Smooth muscle cell (in vitro differentiated cells): ENCODE measurements around the gene MS4A18. TPM values are rescaled to one million over a fixed set of nuclear protein-coding genes. Genes with fewer than 3 reads are reported as not detected.

Source experiments
- DNase-seq: peaks from one replicate; lab custom pipeline; 2025; ENCODE audit not compliant: unreplicated experiment; lab: John Stamatoyannopoulos, UW
- H2AFZ ChIP-seq: fragments of 200-600 bp; sonication (generic); 2 replicates; pipeline ENCODE4 v1.6.0; 2016; ENCODE audit warnings: antibody characterized with exemption, low read depth, mild to moderate bottlenecking
- H3F3A ChIP-seq: fragments of 200-600 bp; sonication (generic); 2 replicates; pipeline ENCODE4 v1.6.0; 2017; ENCODE audit warnings: antibody characterized with exemption, low read depth
- H3K27ac ChIP-seq: fragments of 200-600 bp; sonication (generic); 2 replicates; pipeline ENCODE4 v1.5.1; 2016; ENCODE audit warnings: low read depth, mild to moderate bottlenecking
- H3K27me3 ChIP-seq: fragments of 200-600 bp; sonication (generic); 2 replicates; pipeline ENCODE4 v1.6.1; 2016; ENCODE audit warnings: low read depth, mild to moderate bottlenecking
- H3K36me3 ChIP-seq: fragments of 200-600 bp; sonication (generic); 2 replicates; pipeline ENCODE4 v1.5.1; 2016; ENCODE audit warnings: low read depth
- H3K4me1 ChIP-seq: fragments of 200-600 bp; sonication (generic); 2 replicates; pipeline ENCODE4 v1.5.1; 2016; ENCODE audit warnings: low read depth
- H3K4me2 ChIP-seq: fragments of 200-600 bp; sonication (generic); 2 replicates; pipeline ENCODE4 v1.6.0; 2016; ENCODE audit warnings: mild to moderate bottlenecking
- H3K4me3 ChIP-seq: fragments of 200-600 bp; sonication (generic); 2 replicates; pipeline ENCODE4 v1.5.1; 2016; ENCODE audit warnings: mild to moderate bottlenecking
- H3K79me2 ChIP-seq: fragments of 200-600 bp; sonication (generic); 2 replicates; pipeline ENCODE4 v1.6.0; 2016; ENCODE audit warnings: low read depth, mild to moderate bottlenecking
- H3K9ac ChIP-seq: fragments of 200-600 bp; sonication (generic); 2 replicates; pipeline ENCODE4 v1.6.0; 2016; ENCODE audit warnings: low read depth
- H3K9me3 ChIP-seq: fragments of 200-600 bp; sonication (generic); replicated peaks from 2 replicates; pipeline ENCODE4 v1.5.1; 2016; ENCODE audit warnings: low read depth
- H4K20me1 ChIP-seq: fragments of 200-600 bp; sonication (generic); 2 replicates; pipeline ENCODE4 v1.6.0; 2016; ENCODE audit warnings: low read depth
- CTCF ChIP-seq: fragments of 200-600 bp; sonication (generic); IDR thresholded peaks from 2 replicates; pipeline ENCODE4 v1.5.1; 2017; ENCODE audit warnings: borderline replicate concordance, mild to moderate bottlenecking, antibody characterized with exemption; ENCODE audit not compliant: insufficient read depth, poor library complexity, severe bottlenecking
- WGBS: methylation state at CpG from one replicate; pipeline ENCODE4 v1.1.7; 2016; ENCODE audit warnings: low lambda C conversion rate; 5-methylcytosine and 5-hydroxymethylcytosine counted together
- polyA plus RNA-seq: library from polyadenylated mRNA; unstranded; fragments of >200 nt; fragmentation: Nextera tagmentation; extraction: Ambion mirVana; gene quantifications from 2 replicates; pipeline ENCODE4 v1.2.1, GENCODE V29; 2016
- total RNA-seq: library from RNA; depleted of rRNA; stranded (reverse); fragments of >200 nt; gene quantifications from 2 replicates; pipeline ENCODE4 v1.2.3, GENCODE V29; 2014

Gene MS4A18
- total and polyA plus RNA-seq, 2 experiments from 2014 or later: not detected

- TF ChIP-seq CTCF: no peak
- no peak for DNase-seq
- Histone ChIP-seq H3K36me3 (no peaks in the 10 kb centered on the region), H4K20me1 (no peaks in the 10 kb centered on the region), H3K9ac (no peak overlapping the region), H3K27ac (no peak overlapping the region), H2AFZ (no peak overlapping the region), H3K4me1 (no peaks in the 10 kb centered on the region), H3K79me2 (no peaks in the 10 kb centered on the region), H3K4me2 (no peak overlapping the region), H3K27me3 (peaks cover 3% of the 10 kb centered on the region), H3K9me3 (no peaks in the 10 kb centered on the region), H3F3A (no peaks in the 10 kb centered on the region), H3K4me3 (no peak overlapping the region)
- WGBS: 77% methylated on average over 4 of the region's 4 CpGs
Measured at GRCh38 chr11:60753309-60753708, 28.8 kb downstream of the MS4A18 start.

GRCh38 chr11:60754887-60755286 is 30.4 kb downstream of the MS4A18 start:
- Histone ChIP-seq H3K4me1 (no peaks in the 10 kb centered on the region), H3K4me2 (no peak overlapping the region), H3F3A (no peaks in the 10 kb centered on the region), H3K9me3 (no peaks in the 10 kb centered on the region), H2AFZ (no peak overlapping the region), H3K79me2 (no peaks in the 10 kb centered on the region), H3K27ac (no peak overlapping the region), H4K20me1 (no peaks in the 10 kb centered on the region), H3K27me3 (peaks cover 3% of the 10 kb centered on the region), H3K4me3 (no peak overlapping the region), H3K36me3 (no peaks in the 10 kb centered on the region), H3K9ac (no peak overlapping the region)
- no peak for DNase-seq
- 95% methylated on average over 6 of the region's 6 CpGs for WGBS
- TF ChIP-seq CTCF: no peak

- Histone ChIP-seq H3K9me3 (no peaks in the 10 kb centered on the region), H2AFZ (no peak within 1 kb of the TSS), H3K27ac (no peak within 1 kb of the TSS), H3K4me1 (no peaks in the 10 kb centered on the region), H3K4me2 (no peak within 1 kb of the TSS), H3K9ac (no peak within 1 kb of the TSS), H3K79me2 (no peaks in the 10 kb centered on the region), H3K27me3 (peaks cover 3% of the 10 kb centered on the region), H4K20me1 (no peaks in the 10 kb centered on the region), H3K36me3 (no peaks in the 10 kb centered on the region), H3F3A (no peaks in the 10 kb centered on the region), H3K4me3 (no peak within 1 kb of the TSS)
- no peak for DNase-seq
- WGBS: 62% methylated on average over 14 of the region's 14 CpGs
- peak; percentile 15 for TF ChIP-seq CTCF
Measured at GRCh38 chr11:60756307-60757032, 31.9 kb downstream of the MS4A18 start, which contains the start of gene MS4A15. MS4A15 (plus strand) TSS chr11:60756867; CDS start chr11:60763734, 6,867 bp downstream.
